ENCODE measurements around the gene CUL4B.

DNA sequence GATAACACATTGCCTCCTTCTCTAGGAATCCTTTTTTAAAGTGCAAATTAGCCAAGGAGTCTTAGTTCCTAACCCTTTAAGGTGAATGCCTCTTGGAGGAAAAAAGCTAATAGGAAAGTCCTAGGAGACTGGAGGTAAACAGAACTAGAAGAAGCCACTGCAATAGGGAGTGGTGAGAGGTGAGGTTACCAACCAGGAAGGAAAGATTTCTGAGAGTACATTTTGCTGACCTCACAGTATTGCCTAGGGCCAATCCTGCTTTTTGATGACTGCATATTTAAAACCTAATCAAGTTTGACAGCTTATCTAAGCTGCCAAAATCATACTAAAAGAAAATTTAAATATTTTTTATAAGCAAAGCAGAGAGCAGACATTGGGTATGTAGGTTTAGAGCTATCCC is 7.3 kb upstream of the CUL4B start:
- no peak for TF ChIP-seq POLR2AphosphoS5 (IDR thresholded peaks at IDR 0.05; ENCODE audit: low read depth, low read length)
- TF ChIP-seq, protein P1, sequence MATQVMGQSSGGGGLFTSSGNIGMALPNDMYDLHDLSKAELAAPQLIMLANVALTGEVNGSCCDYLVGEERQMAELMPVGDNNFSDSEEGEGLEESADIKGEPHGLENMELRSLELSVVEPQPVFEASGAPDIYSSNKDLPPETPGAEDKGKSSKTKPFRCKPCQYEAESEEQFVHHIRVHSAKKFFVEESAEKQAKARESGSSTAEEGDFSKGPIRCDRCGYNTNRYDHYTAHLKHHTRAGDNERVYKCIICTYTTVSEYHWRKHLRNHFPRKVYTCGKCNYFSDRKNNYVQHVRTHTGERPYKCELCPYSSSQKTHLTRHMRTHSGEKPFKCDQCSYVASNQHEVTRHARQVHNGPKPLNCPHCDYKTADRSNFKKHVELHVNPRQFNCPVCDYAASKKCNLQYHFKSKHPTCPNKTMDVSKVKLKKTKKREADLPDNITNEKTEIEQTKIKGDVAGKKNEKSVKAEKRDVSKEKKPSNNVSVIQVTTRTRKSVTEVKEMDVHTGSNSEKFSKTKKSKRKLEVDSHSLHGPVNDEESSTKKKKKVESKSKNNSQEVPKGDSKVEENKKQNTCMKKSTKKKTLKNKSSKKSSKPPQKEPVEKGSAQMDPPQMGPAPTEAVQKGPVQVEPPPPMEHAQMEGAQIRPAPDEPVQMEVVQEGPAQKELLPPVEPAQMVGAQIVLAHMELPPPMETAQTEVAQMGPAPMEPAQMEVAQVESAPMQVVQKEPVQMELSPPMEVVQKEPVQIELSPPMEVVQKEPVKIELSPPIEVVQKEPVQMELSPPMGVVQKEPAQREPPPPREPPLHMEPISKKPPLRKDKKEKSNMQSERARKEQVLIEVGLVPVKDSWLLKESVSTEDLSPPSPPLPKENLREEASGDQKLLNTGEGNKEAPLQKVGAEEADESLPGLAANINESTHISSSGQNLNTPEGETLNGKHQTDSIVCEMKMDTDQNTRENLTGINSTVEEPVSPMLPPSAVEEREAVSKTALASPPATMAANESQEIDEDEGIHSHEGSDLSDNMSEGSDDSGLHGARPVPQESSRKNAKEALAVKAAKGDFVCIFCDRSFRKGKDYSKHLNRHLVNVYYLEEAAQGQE (IDR thresholded peaks at IDR 0.05; ENCODE audit: insufficient read depth in 1 of 2, low read depth in 2 of 2, low read length in 2 of 2) = no peak
- TF ChIP-seq TAF1 (IDR thresholded peaks at IDR 0.05; ENCODE audit: borderline replicate concordance, insufficient read depth, low read length) = no peak
- no peak for TF ChIP-seq SIN3A (IDR thresholded peaks at IDR 0.05; ENCODE audit: borderline replicate concordance, insufficient read depth, low read length)

Measured in PFSK-1 (cell line).